ENCODE measurements around the gene NUP37. TPM values are rescaled to one million over a fixed set of nuclear protein-coding genes. Genes with fewer than 3 reads are reported as not detected.

The NUP37 gene
- total and polyA plus RNA-seq, 8 donors: 4.9 to 11.9 (median 7.7) TPM

DNA sequence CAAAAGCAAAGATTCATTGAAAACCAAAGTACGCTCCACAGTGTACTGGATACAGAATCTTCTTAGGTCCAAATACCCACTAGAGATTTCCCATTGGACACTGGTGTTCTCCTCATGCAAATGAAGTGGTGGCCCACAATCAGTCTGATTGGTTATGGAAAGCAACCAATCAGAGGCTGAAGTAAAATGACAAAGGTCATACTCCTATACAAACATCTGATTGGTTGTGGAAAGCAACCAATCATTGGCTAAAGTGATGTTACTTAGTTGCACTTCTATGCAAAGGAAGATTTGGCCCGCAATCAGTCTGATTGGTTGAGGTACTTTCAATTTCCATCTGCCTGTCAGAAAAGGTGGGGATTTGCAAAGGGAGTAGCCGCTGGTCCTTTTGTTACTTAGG, 56.8 kb downstream of the NUP37 start:
- no peaks in the 10 kb centered on the region for H3K9me3 ChIP-seq
- H3K4me3 ChIP-seq: no peak overlapping the region
- no peak for TF ChIP-seq CTCF (IDR thresholded peaks at IDR 0.05)
- FAIRE-seq: no peak
- intact Hi-C loops (cut with DNase I): no loop called here
- no peak for ATAC-seq
- H3K27me3 ChIP-seq: no peaks in the 10 kb centered on the region
- H3K4me1 ChIP-seq: no peaks in the 10 kb centered on the region
- WGBS, 2 donors: 90 to 93% methylated on average over 3 of the region's 3 CpGs
- no peak for DNase-seq
- no peak overlapping the region for H3K27ac ChIP-seq
- H3K36me3 ChIP-seq: no peaks in the 10 kb centered on the region

DNA sequence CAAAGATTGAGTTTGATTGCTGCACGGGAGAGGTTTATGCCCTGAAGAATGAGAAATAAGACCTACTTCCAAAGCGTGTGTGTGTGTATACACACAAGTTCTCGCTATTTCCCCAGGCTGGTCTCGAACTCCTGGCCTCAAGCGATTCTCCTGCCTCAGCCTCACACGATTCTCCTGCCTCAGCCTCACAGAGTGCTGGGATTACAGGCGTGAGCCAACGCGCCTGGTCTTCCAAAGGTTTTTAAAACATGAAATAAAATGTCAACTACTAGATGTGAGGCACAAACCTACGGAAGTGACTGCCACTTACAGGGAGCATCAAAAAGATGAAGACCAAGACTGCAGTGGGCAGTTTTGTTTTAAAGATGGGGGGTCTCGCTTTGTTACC, 57.5 kb downstream of the NUP37 start:
- H3K4me3 ChIP-seq: peak overlapping the region in 2 of 4 donors; percentile 72 to 76
- WGBS, 2 donors: 71 to 76% methylated on average over 11 of the region's 11 CpGs
- no peaks in the 10 kb centered on the region for H3K4me1 ChIP-seq
- no peak for FAIRE-seq
- H3K27me3 ChIP-seq: no peaks in the 10 kb centered on the region
- intact Hi-C loops (cut with DNase I): no loop called here
- no peak for DNase-seq
- no peak for TF ChIP-seq CTCF (IDR thresholded peaks at IDR 0.05)
- H3K27ac ChIP-seq: no peak overlapping the region
- ATAC-seq: no peak
- H3K9me3 ChIP-seq: no peaks in the 10 kb centered on the region
- H3K36me3 ChIP-seq: no peaks in the 10 kb centered on the region

- H3K27ac ChIP-seq: peak within 1 kb of the TSS; percentile 8 to 79 (median 46)
- TF ChIP-seq CTCF (IDR thresholded peaks at IDR 0.05): no peak
- no peaks in the 10 kb centered on the region for H3K27me3 ChIP-seq
- DNase-seq (peak; percentile 89 to 95 (median 92)), FAIRE-seq (peak; percentile 81), ATAC-seq (peak; percentile 99 to 100 (median 100))
- H3K4me1 ChIP-seq: no peaks in the 10 kb centered on the region
- H3K4me3 ChIP-seq: peak within 1 kb of the TSS; percentile 72 to 92 (median 75)
- 1 to 2% methylated on average over 44 of the region's 44 CpGs for WGBS, 2 donors
- no peaks in the 10 kb centered on the region for H3K36me3 ChIP-seq
- intact Hi-C loops (cut with DNase I): no loop called here
- H3K9me3 ChIP-seq: no peaks in the 10 kb centered on the region
These were observed 58.1 kb downstream of the NUP37 start, which contains the start of gene WASHC3 for GRCh38 chr12:102061560-102062418. TSS of gene WASHC3 (minus strand) at chr12:102061991. CDS start at chr12:102061962, 29 bp downstream.

- intact Hi-C loops (cut with DNase I): no loop called here
- TF ChIP-seq CTCF (IDR thresholded peaks at IDR 0.05): no peak
These were observed 58.8 kb downstream of the NUP37 start for GRCh38 chr12:102061096-102061559.

GRCh38 chr12:102059343-102059742, 60.6 kb downstream of the NUP37 start:
- Histone ChIP-seq H3K9me3 (no peaks in the 10 kb centered on the region), H3K36me3 (no peaks in the 10 kb centered on the region), H3K27me3 (no peaks in the 10 kb centered on the region), H3K4me3 (no peak overlapping the region), H3K4me1 (no peaks in the 10 kb centered on the region), H3K27ac (no peak overlapping the region)
- ATAC-seq (no peak), DNase-seq (no peak), FAIRE-seq (no peak)
- no peak for TF ChIP-seq CTCF (IDR thresholded peaks at IDR 0.05)
- intact Hi-C loops (cut with DNase I): no loop called here

More at GRCh38 chr12:102061096-102061559, 58.8 kb downstream of the NUP37 start:
- Histone ChIP-seq H3K27ac (peak overlapping the region in 2 of 4 donors; percentile 59 to 79), H3K27me3 (no peaks in the 10 kb centered on the region), H3K4me3 (peak overlapping the region; percentile 72 to 92 (median 75)), H3K4me1 (no peaks in the 10 kb centered on the region), H3K9me3 (no peaks in the 10 kb centered on the region), H3K36me3 (no peaks in the 10 kb centered on the region)
- ATAC-seq (peak; percentile 28 to 60 (median 41)), FAIRE-seq (no peak), DNase-seq (no peak)
- WGBS, 2 donors: 11 to 15% methylated on average over 9 of the region's 9 CpGs
